EL (cell line): ENCODE results near the gene GABBR2.
"Not testable (repeated sequence)": the region's sequence is repeated elsewhere in the genome, so short reads cannot be mapped to it uniquely, and the experiment has no call there.

ENCODE experiments used
- DNase-seq: peaks from one replicate; pipeline ENCODE4 v3.0.0-alpha.2; 2016

Gene GABBR2

GRCh38 chr9:98272083-98272482 lies 436.7 kb downstream of the GABBR2 start:
- DNase-seq: no peak

GRCh38 chr9:98271479-98271878 lies 437.3 kb downstream of the GABBR2 start:
- no peak for DNase-seq

- not testable (repeated sequence) for DNase-seq
Observed at GRCh38 chr9:98270284-98270683, 438.5 kb downstream of the GABBR2 start.

GRCh38 chr9:98269652-98270051 lies 439.1 kb downstream of the GABBR2 start:
- DNase-seq: not testable (repeated sequence)

- DNase-seq: not testable (repeated sequence)
Observed at GRCh38 chr9:98267556-98267955, 441.2 kb downstream of the GABBR2 start.

GRCh38 chr9:98264516-98264915 lies 444.2 kb downstream of the GABBR2 start:
- DNase-seq: no peak

GRCh38 chr9:98263482-98264357 lies 445.0 kb downstream of the GABBR2 start:
- peak; percentile 78 for DNase-seq

- DNase-seq: no peak
Observed at GRCh38 chr9:98263080-98263479, 445.7 kb downstream of the GABBR2 start.

- DNase-seq: no peak
Observed at GRCh38 chr9:98262056-98262455, 446.7 kb downstream of the GABBR2 start.

GRCh38 chr9:98260635-98261034 lies 448.1 kb downstream of the GABBR2 start:
- DNase-seq: no peak

- DNase-seq: no peak
Observed at GRCh38 chr9:98259791-98260190, 448.9 kb downstream of the GABBR2 start.

GRCh38 chr9:98256756-98257155 lies 452.0 kb downstream of the GABBR2 start:
- no peak for DNase-seq

- DNase-seq: peak; percentile 94
Observed at GRCh38 chr9:98255578-98256296, 453.0 kb downstream of the GABBR2 start, which contains the start of gene TBC1D2. Gene TBC1D2 (minus strand): TSS chr9:98255649. CDS start chr9:98255541, 108 bp downstream.

GRCh38 chr9:98255061-98255577 lies 453.6 kb downstream of the GABBR2 start:
- peak; percentile 65 for DNase-seq

GRCh38 chr9:98254228-98255060 lies 454.3 kb downstream of the GABBR2 start:
- DNase-seq: no peak

- no peak for DNase-seq
Observed at GRCh38 chr9:98253565-98253964, 455.2 kb downstream of the GABBR2 start.

- DNase-seq: peak; percentile 92
Observed at GRCh38 chr9:98251551-98251950, 457.2 kb downstream of the GABBR2 start.

GRCh38 chr9:98249771-98250170 lies 459.0 kb downstream of the GABBR2 start:
- no peak for DNase-seq

- DNase-seq: peak; percentile 94
Observed at GRCh38 chr9:98248737-98249474, 459.8 kb downstream of the GABBR2 start.

- no peak for DNase-seq
Observed at GRCh38 chr9:98247831-98248657, 460.7 kb downstream of the GABBR2 start.

- DNase-seq: no peak
Observed at GRCh38 chr9:98242426-98242825, 466.3 kb downstream of the GABBR2 start.
